NCI-H1930 (cell line): ENCODE measurements around the gene SFT2D2.
"Not testable (repeated sequence)": the region's sequence is repeated elsewhere in the genome, so short reads cannot be mapped to it uniquely, and the experiment has no call there.

Experiments
- DNase-seq, 2 experiments: peaks; one replicate each; lab custom pipeline; 2025; lab: John Stamatoyannopoulos, UW

Gene SFT2D2

DNA sequence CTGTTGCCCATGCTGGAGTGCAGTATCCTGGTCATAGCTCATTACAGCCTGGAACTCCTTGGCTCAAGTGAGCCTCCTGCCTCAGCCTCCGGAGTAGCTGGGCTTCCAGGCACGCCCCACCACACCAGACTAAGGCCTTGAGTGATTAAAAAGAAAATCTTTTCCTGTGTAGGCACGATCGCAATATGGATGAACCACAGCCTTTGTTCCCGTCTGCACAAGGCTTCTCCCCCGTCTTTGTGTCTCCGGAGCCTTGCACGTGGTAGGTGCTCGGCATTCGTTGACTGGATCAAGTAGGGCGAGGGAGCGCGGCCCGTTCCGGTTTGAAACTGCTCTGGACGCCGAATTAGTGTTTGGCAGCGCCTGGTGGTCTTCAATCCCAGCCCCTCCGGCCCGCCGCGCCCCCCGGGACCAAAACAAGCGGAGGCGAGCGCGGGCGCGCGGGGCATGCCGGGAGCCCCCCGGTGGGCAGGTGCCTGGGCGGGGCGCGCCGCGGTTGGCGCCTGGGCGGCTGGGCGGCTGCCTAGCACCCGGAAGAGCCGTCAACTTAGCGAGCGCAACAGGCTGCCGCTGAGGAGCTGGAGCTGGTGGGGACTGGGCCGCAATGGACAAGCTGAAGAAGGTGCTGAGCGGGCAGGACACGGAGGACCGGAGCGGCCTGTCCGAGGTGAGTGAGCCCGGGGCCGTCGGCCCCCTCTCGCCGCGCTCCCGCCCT is at the start of gene SFT2D2:
SFT2D2 (plus strand) TSS at position 529 of the 715 bp plus-strand sequence; CDS start at position 605, 76 bp downstream.
- DNase-seq = peak; percentile 68 to 81

DNA sequence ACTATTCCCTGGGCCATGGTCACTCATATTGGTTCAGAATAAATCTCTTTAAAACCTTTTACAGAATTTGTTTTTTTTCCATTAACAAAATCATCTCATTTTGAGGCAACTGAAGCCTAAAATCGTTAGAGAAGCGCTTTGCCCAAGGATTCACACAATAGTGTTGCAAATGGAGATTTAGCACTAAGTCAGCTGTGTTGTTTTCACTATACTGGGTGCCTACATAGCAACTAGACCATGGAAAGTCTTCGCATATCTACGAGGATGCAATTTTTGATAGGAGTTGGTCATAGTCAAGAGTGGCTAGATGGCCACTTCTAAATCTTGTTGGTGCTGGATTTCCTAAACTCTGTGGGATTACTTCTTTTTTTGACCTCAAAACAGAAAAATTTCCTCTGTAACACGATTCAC is 47.6 kb upstream of the SFT2D2 start:
- no peak for DNase-seq

DNA sequence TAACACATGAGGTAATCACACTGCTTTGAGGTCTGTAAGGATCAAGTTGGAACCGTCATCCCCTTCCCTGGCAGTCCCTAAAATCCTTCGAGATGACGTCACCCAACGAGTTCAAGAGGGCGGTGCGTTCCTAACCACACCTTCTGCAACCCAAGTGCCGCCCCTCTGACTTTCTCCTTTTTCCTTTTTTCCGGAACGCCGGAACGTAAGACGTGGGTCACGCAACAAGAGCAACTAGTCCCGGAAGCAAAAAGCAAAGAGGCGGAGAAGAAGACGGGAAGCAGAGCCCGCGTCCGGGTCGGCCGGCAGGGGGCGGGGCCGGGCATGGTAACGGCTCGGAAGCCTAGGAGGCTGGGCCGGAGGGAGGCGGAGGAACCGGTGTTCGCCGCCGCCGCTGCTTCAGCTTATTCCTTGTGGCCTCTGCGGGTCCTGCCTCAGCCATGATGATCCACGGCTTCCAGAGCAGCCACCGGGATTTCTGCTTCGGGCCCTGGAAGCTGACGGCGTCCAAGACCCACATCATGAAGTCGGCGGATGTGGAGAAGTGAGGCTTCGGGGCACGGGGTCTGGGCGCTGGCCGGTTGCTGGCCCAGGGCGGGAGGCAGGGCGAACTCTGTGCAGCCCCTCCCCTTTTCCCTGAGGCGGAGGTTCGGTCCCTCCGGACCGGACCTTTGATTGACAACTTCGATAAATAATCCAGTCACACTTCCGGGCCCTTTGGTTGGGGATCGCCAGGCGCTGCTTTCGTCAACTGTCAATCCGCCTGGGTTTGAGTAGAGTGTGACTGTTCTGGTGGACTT is 47.0 kb upstream of the SFT2D2 start, which contains the start of gene TIPRL:
TIPRL (plus strand) TSS at position 325 of the 800 bp plus-strand sequence; CDS start at position 441, 116 bp downstream.
- DNase-seq = peak; percentile 97

DNA sequence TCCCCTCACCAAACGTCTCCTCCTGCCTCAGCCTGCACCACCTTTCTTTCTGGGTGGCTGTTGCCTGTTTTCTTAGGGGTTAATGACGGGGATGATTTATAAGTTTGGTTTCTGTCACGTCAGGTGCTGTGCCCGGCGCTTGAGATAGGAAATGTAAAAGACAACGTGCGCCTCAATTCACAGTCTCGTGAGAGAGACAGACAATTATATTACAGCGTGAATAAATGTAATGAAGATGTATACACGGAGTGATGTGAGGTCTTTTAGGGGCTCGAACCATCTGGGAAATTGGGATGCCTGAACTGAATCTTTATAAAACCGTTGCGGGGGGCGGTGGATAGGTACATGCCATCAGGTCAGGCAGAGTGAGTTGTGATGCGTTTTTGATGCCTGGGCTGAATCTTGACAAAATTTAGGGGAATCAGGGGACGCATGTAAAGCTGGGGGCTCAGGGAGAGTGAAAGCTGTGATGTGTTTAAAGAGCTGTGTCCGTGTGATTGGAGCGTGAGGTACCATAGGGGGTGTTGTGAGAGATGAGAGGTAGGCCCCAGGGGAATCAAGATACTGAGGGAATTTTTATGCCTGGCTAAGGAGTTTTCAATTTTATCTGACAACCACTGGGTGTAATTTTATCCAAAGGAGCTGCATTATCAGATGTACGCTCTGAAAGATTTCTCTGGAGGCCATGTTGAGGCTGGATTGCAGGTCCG is 46.2 kb upstream of the SFT2D2 start:
- DNase-seq = no peak

DNA sequence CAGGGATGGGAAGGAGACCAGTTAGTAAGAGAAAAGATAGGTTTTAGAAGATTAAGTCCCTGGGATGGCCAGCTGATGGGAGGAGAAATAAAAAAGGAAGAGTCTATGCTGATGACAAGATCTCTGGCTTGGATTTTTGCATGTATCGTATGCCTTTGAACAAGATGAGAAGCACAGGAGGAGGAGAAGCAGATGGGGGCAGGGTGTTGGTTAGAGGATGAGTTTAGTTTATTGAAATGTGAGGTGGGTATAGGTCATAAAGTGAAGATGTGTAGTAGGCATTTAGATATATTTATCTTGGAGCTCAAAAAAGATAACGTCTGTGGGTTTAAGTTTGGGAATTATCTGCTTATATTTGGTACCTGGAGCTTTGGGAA is 45.7 kb upstream of the SFT2D2 start:
- DNase-seq = no peak

DNA sequence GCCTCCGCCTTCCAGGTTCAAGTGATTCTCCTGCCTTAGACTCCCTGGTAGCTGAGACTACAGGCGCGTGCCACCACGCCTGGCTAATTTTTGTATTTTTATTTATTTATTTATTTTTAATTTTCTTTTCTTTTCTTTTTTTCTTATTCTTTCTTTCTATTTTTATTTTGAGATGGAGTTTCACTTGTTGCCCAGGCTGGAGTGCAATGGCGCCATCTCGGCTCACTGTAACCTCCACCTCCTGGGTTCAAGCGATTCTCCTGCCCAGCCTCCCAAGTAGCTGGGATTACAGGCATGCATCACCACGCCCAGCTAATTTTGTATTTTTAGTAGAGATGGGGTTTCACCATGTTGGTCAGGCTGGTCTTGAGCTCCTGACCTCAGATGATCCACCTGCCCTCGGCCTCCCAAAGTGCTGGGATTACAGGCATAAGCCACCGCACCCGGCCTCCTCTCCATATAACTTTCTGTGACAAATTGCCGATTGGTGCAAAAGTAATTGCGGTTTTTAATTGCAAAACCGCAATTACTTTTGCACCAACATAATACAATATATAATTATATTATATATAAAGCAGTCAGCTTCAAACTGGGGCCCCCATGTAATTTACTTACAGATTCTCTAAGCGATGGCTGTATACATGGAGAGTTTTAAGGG is 44.6 kb upstream of the SFT2D2 start:
- not testable (repeated sequence) for DNase-seq

DNA sequence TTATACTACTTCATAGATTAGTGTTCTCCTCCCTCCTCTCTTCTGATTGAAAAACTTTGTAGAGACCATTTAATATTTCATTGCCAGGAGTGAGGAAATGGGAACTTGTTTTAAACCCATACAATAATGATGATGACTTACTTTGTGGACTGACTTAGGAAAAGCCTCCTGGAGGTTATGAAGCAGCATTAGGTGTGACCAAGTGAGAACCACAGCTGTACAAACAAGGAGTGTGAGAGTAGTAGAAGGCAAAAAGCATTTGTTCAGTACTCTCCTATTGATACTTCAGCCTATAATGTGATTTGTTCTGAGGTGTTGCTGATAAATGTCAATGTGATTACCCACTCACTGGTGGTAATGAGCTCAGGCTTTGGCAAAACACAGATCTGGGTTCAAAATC is 38.6 kb upstream of the SFT2D2 start:
- no peak for DNase-seq

DNA sequence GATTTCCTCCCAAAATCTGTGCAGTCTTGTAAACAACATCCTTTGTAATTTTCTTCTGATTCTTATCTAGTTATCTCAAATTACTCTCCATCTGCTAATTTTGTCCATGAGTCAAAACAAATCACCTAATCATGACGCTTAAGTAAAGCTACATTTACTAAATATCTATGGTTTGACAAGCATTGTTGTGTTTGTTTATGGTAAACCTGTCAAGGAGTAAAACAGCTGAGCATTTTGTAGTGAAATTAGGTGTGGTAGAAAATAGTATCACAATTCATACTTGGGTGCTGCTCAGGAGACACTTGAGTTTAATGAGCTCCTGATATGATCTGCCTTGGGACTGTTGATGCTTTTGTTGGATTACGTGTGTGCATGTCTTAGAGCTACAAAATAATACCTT is 35.4 kb upstream of the SFT2D2 start:
- no peak for DNase-seq

DNA sequence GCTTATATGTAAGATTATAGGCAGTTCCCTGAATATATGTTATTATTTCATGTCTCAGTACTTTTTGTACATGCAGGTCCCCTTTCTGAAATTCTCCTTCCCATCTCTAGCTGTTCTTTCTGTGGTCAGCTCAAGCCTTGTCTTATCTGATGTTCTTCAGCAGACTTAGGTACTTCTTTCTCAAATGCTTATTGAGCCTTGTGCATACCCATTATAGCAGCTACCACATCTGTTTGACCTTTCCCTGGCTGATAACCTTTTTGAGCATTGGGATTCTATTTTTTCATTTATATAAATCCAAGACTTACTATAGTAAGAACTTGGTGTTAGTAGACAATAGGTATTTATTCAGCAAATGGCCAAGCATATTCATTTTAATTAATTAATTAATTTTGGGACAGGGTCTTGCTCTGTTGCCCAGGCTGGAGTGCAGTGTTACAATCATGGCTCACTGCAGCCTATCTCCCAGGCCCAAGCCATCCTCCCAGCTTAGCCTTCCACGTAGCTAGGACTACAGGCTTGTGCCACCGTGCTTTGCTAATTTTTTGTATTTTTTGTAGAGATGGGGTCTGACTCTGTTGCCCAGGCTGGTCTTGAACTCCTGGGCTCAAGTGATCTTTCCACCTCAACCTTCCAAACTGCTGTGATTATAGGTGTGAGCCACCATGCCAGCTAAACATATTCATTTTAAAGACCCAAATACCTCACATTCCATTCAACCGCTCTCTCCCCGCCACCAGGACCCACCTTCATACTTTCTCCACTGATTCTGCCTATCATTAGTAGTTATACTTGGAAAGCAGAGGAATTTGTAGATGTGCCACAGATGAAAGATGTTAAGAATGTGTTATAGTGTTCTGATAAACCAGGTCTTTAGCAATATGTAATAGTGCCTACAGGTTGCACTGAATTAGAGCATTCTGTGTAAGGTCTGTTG is 30.3 kb upstream of the SFT2D2 start:
- no peak for DNase-seq

DNA sequence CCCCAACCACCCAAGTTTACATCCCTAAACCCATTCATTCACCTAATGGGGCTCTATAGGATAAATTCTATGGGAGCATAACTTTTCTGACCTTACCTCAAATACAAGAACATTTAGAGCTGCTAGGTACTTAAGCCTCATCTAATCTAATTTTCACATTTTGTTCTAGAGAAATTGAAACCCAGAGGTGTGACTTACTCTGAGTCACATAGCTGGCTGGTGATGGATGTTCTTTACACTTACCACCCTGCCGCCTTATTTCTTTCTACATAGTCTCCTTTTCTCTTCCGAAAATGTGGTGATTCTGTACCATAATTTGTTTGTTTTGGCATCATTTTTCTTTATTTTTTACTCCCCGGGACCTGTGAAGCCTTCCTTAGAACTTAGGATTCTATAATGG is 26.7 kb upstream of the SFT2D2 start:
- DNase-seq = no peak

DNA sequence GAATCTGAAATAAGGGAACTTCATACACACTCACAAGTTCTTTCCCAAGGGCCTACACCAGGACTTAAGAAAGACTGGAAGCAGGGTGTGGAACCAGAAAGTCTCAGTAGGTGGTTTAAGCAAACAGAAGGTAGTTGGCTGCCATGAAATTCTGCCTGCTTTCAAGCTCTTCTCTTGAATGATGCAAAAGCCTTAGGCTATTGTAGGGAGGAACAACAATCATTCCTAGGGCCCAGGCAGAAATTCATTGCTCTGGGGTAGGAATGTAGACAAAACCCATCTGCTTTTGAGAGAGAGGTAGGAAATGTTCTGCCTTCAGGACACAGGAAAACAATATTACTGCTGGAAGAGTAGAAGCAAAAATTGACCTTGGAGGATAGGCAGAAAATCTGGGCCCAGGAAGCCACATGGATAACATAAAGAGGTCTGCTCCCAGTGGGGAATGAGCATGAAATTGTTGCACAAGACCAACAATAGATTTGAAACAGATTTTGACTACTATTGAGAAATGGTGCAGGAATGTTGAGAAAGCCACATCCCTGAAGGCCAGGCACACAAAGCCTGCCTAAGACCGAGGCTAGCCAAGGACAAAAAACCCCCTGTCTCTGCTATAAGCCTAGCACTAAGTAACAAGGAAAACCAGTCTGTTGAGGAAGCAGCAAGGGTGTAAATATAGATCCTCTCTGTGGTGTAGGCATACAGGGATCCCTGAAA is 22.7 kb upstream of the SFT2D2 start:
- no peak for DNase-seq

DNA sequence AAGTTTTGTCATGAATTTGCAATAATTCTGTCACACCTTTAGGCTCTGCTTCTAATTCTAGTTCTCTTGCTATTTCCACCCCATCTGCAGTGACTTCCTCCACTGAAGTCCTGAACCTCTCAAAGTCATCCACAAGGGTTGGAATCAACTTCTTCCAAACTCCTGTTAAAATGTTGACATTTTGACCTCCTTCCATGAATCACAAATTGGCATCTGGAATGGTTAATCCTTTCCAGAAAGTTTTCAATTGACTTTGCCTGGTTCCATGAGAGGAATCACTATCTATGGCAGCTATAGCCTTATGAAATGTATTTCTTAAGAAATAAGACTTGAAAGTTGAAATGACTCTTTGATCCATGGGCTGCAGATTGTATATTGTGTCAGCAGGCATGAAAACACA is 19.7 kb upstream of the SFT2D2 start:
- no peak for DNase-seq

DNA sequence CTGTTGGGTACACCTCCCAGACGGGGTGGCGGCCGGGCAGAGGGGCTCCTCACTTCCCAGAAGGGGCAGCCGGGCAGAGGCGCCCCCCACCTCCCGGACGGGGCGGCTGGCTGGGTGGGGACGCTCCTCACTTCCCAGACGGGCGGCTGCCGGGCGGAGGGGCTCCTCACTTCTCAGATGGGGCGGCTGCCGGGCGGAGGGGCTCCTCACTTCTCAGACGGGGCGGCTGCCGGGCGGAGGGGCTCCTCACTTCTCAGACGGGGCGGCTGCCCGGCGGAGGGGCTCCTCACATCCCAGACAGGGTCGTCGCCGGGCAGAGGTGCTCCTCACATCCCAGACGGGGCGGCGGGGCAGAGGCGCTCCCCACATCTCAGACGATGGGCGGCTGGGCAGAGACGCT is 18.1 kb upstream of the SFT2D2 start:
- not testable (repeated sequence) for DNase-seq

DNA sequence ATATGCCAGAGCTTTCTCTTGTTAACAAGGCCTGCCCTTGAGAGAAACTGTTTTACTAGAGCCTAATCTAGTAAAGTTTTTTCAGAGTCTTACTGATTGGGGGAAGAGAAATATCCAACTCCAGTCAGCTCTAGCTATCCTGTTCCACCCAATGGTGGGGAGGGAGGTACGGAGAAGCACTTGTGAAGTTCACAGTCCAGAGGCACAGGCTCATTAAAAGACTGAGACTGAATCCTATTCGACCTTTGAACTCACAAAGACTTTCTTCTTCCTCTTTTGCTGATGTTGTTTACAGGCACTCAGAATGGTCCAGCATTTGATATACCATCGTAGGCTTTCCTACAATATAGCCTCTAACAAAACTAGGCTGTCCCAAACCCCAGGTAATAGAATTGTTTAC is 15.5 kb upstream of the SFT2D2 start:
- DNase-seq = no peak

DNA sequence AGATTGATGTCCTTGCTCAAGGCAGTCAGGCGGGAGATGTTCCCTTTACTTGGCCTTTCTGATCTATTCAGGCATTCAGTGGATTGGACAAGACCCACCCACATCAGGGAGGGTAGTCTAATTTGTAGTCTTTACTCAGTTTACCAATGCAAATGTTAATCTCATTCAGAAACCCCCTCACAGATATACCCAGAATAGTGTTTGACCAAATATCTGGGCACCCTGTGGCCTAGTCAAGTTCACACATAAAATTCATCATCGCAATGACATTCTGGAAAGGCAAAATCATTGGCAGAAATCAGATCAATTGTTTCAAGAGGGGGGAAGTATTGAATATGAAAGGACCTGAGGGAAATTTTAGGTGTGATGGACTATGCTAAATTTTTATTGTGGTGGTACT is 12.5 kb upstream of the SFT2D2 start:
- no peak for DNase-seq

DNA sequence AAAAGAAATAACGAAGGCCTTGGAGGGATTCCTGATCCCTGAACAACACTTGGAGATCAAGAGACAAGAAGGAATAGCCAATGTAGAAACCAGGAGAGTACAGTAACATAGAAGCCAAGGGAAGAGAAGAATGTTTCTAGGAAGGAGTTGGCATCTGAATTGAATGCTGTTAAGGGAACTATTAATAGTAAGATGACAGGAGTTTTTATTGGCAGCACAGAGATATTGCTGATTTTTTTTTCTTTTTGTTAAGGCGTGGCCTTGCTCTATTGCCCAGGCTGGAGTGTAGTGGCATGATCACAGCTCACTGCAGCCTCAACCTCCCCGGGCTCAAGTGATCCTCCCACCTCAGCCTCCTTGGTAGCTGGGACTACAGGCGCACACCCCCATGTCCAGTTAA is 9.6 kb upstream of the SFT2D2 start:
- no peak for DNase-seq

DNA sequence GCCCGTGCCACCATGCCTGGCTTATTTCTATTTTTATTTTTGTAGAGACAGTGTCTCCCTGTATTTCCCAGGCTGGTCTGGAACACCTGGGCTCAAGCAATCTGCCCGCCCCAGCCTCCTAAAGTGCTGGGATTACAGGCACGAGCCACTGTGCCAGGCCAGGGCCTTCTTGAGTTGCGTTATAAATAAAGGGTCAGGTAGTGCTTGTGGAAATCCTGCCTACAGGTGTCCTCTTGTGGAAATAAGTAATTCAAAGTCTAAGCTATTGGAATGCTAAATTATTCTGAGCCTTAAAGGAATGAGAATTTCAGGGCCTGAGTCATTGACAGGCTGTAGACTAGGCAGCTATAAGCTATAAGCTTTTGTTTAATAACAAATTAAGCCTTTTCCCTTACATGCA is 8.1 kb upstream of the SFT2D2 start:
- DNase-seq = no peak

DNA sequence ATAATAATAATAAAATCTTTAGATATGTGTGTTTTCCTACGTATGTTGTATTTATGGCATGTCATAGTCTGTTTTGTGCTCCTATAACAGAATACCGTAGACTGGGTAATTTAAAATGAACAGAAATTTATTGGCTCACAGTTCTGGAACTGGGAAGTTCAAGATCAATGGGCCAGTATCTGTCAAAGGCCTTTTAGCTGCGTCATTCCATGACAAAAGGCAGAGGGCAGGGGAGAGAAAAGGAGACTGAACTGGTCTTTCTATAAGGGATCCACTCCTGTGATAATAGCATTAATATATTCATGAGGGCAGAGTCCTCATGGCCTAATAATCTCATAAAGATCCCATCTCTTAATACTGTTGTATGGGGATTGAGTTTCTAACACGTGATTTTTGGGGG is 7.1 kb upstream of the SFT2D2 start:
- no peak for DNase-seq

DNA sequence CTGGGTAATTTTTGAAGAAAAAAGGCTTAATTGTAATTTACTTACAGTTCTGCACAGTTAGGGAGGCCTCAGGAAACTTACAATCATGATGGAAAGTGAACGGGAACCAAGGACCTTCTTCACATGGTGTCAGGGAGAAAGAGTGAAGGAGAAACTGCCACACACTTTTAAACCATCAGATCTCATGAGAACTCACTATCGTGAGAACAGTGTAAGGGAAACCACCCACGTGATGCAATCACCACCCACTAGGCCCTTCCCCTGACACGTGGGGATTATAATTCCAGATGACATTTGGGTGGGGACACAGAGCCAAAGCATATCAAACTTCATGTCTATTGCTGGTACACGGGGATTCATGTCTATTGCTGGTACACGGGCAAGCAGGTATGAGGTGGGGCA is 5.3 kb upstream of the SFT2D2 start:
- no peak for DNase-seq

DNA sequence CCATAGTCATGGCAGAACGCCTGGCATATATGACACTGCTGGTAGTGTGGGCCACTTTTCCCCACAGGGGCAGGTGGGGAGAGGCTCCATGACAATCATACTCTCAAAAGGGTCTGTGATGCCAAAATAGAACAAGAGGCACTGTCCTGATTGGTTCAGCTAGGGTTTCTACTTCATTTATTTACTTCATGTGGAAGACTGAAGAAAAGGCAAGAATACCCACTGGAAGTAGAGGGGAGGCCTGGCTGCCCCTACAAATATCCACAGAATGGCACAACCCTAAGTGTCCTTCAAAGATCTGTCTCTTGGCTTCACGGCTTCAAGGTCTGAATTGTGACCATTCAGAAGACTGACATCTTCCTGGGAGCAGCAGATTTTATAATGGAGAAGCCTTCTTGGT is 4.5 kb upstream of the SFT2D2 start:
- DNase-seq = no peak

DNA sequence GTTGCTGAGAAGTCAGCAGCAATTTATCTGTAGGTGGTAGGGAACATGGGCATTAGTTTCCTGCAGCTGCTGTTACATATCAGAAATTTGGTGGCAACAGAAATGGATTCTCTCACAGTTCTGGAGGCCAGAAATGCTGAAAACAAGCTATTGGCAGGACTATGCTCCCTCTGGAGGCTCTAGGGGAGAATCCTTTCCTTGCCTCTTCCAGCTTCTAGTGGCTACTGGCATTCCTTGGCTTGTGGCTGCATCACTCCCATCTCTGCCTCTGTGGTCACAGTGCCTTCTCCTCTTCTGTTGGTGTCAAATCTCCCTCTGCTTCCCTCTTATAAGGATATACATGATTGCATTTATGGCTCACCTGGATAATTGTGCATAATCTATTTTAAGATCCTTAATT is 2.5 kb upstream of the SFT2D2 start:
- no peak for DNase-seq
